ENCODE measurements around the gene HMG20B.

Gene HMG20B

GRCh38 chr19:3537438-3538240, 35.1 kb upstream of the HMG20B start:
- DNase-seq (ENCODE audit: low spot score): no peak

GRCh38 chr19:3538258-3538929, 34.4 kb upstream of the HMG20B start:
- no peak for DNase-seq (ENCODE audit: low spot score)

DNA sequence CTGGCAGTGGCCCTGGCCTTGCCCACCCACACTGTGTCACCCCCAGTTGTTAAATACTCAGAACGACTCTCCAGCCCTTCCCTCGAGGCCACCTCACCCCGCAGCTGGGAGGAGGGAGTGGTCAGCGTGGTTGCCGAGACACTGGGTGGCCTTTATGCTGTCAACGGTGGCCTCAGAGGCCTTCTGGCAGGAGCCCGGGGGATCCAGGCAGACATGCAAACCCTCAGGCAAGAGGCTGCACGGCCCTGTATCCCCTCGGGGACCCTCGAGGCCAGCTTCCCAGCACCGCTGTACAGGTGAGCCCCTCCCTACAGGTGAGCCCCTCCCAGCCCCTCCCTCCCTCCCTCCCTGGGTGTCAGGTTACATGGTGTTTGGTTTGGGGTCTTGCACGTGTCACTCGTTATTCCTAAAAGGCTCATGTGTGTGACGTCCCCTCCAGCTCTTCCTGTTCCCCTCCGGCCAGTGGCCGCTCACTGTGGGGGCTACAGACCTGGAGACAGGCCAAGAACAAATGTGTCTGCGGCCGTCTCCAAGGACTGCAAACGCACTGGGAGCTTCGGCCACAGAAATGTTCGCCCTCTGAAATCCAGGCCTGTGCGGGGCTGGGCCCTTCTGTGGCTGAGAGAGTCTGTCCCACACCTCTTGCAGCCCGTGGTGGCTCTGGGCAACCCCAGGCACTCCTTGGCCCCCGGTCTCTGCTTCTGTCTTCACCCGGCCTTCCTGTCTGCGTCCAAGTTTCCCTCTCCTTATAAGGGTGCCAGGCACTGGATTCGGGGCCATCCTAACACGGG, 33.6 kb upstream of the HMG20B start, which contains the start of gene TEKTIP1:
TEKTIP1 (plus strand) TSS at position 210 of the 791 bp plus-strand sequence; CDS start at position 214, 4 bp downstream.
- DNase-seq (ENCODE audit: low spot score): no peak

DNA sequence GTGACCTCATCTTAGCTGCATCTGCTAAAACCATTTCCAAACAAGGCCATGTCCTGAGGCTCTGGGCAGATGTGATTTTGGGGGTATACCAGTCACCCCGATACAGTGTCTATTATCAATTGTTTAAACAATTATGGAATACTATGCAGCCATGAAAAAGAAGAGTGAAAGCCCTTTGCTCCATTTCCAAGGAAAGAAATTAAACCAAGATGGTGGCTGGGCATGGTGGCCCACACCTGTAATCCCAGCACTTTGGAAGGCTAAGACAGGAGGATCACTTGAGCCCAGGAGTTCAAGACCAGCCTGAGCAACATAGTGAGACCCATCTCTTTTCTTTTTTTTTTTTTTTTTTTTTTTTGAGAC, 33.0 kb upstream of the HMG20B start:
- no peak for DNase-seq (ENCODE audit: low spot score)

GRCh38 chr19:3543150-3544057, 29.3 kb upstream of the HMG20B start:
- DNase-seq (ENCODE audit: low spot score): no peak

- no peak for DNase-seq (ENCODE audit: low spot score)
Measured at GRCh38 chr19:3544058-3544376, 28.7 kb upstream of the HMG20B start.

DNA sequence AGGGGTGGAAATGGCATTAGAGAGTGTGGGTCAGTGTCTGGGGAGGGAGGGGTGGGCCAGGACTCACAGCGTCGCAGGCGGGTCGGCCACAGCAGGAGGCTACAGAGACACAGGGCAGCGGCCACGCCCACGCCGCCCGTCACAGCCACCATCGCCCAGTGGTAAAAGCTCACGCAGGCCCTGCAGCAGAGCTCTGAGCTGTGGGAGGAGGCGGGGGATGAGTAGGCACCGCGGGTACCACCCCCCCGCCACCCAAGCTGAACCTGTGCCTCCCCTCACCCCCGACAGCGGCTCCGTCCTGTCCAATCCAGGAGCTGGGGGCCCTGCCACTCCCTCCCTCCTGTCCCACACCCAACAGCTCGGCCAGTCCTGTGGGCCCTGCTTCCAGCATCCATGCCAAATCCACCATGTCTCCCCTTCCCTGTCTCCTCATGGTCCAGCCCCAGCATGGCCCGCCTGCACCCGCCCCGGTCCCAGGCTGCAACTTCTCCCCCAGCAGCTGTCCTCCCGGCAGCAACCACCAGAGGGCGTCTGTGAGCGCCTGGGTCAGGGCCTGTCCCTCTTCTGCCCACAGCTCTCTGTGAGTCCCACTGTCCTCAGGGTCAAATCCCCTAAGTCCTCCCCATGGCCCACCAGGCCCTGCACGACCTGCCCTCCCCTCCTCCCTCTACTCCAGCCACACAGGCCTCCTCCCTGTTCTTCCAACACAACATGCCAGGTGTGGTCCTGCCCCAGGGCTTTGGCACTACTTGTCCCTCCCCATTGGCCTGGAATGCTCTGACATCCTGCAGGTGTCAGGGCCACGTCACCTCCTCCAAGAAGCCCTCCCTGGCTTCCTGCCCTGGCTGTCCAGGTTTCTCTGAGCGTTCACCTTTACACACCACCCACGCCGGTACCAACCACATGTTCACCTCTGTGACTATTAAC, 27.7 kb upstream of the HMG20B start:
- DNase-seq (ENCODE audit: low spot score): peak; percentile 92

DNA sequence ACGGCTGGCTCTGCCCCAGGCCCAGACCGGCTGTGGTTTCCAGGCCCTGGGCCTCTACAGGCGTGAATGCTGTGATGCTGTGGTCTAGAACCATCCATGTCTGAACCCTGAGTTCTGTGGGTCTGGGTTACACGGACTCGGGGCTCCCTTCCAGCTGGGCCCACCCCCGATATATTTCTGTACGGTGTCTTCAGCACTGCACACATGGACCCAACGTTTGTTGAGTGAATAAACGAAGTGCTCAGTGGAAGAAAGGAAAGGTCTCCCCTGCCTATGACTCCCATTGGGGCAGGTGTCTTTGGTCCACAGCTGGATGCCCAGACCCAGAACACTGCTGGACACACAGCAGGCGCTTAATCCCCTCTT, 27.1 kb upstream of the HMG20B start:
- no peak for DNase-seq (ENCODE audit: low spot score)

GRCh38 chr19:3546119-3546518, 26.6 kb upstream of the HMG20B start:
- no peak for DNase-seq (ENCODE audit: low spot score)

- no peak for DNase-seq (ENCODE audit: low spot score)
Measured at GRCh38 chr19:3547301-3547731, 25.4 kb upstream of the HMG20B start.

DNA sequence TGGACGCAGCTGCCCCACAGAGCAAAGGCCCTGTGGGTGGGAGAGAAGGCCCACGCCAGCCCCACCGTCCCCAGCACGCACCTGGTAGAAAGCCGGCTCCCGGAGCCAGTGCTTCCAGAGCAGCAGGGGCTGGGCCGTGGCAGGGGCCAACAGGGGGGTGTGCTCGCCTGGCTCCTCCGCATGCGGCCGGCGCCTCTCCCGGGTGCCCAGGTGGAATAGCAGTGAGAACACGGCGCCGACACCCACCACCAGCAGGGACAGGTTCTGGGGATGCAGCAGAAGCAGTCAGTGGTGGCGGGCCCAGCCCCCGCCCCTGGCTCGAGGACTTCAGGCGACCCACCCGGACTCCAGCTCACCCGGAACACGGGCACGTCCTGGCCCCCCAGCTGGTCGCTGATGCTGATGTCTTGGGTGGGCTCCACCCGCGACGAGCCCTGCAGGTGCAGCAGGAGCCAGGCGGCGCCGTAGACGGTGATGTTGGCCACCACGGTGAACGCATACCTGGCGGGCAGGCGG, 24.9 kb upstream of the HMG20B start:
- DNase-seq (ENCODE audit: low spot score): no peak

DNA sequence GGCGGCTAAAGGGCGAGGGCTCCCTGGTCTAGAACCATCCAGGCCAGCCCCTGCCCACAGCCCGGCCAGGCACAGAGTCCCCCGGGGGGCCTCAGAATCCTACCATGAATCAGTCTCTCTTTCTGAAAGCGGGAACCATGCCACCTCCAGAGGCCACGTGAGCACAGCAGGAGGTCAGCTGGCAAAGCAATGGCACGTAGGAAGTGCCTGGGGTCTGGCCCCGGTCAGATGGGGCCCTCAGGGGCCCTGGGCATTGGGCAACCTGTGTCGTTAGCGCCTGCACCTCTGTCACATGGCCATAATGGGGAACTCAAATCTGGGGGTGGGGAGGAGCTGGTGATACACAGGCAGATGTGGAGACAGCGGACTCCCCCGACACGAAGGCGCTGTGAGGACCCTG, 24.1 kb upstream of the HMG20B start:
- DNase-seq (ENCODE audit: low spot score): no peak

GRCh38 chr19:3549816-3550215, 22.9 kb upstream of the HMG20B start:
- DNase-seq (ENCODE audit: low spot score): peak; percentile 57

- no peak for DNase-seq (ENCODE audit: low spot score)
Measured at GRCh38 chr19:3550947-3551791, 21.6 kb upstream of the HMG20B start.

DNA sequence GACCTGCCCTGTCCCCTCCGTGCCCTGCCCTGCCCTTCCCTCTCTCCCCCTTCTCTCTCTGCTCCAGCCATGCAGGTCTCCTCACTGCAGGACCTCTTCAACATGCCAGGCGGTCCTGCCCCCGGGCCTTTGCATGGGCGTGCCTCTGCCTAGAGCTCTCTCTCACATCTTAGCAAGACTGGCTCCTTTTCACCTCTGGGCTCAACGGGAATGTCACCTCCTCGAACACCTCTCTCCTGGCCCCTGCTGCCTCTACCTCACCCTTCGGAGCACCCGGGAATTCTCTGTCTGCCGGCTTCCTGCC, 21.0 kb upstream of the HMG20B start:
- no peak for DNase-seq (ENCODE audit: low spot score)

DNA sequence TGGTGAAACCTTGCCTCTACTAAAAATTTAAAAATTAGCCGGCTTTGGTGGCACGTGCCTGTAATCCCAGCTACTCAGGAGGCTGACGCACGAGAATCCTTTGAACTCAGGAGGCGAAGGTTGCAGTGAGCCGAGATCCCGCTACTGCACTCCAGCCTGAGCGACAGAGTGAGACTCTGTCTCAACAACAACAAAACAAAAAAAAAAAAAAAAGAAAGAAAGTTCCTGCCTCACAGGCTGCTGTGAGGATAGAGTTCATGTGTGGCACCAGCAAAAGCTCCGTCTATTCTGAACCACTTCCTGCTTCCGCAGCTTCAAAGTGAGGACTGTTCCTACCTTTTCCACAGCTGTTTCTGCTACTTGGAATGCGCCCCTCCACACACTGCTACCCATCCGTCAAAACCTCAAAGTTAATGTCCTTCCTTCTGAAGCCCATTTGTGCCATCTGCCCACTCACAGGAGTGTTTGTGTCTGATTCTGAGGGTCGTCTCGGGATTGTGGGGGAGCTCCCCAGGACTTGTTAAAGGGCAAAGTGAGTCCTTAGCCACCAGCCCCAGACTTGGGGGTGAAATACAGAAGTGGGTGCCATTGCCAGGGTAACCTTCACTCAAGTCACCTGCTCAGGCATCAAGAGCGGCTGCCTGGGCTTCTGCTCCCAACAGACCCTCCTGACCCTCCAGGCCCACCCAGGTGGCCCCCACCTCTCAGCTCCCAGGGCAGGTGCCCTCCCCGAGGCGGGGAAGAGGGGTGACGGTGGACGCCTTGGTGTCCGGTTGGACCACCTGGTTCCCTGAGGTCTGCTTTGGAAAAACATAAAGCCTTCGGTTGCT, 18.3 kb upstream of the HMG20B start:
- DNase-seq (ENCODE audit: low spot score): no peak

DNA sequence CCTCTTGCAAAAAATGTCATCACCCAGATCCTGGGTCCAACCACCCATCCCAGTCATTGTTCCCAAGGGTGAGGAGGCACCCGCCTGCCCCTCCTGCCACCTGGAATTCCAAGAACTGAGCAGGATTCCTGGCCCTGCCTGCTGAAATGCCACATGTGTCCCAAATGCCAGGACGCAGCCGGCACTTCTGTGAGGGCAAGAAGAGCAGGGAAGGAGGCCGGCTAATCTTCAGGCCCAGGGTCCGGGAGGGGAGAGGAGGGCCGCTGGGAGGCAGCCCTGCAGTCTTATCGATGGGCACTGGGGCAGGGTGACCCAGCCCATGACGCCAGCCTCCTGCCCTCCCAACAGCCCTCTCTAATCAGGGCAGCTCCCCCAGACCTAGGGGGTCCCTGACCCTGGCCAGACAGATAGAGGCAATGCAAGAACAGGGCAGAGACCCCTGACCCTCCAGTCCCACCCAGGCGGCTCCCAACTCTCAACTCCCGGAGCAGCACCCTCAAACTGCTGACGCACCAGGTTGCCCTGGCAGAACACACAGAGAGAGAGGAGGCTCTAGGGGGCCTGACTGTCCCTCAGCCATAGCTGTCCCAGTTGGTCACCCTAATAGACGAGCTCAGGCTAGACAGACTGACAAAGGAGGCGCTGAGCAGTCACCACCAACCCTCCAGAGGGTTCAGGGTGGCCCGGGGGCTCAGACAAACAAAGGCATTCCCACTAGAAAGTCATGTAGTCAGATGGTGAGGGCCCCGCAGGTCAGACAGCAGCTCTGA, 16.9 kb upstream of the HMG20B start:
- no peak for DNase-seq (ENCODE audit: low spot score)

GRCh38 chr19:3556423-3556977, 16.2 kb upstream of the HMG20B start:
- DNase-seq (ENCODE audit: low spot score): no peak

Data from D341Med (cell line).